ENCODE measurements around the gene TMPRSS6.

GRCh38 chr22:37105990-37106389 is 3.5 kb downstream of the TMPRSS6 start:
- TF ChIP-seq CTCF (conservative IDR thresholded peaks at IDR 0.05 in 1 of 2, IDR thresholded peaks at IDR 0.05 in 1 of 2; ENCODE audit: extremely low read depth in 1 of 2, insufficient read depth in 1 of 2, low read depth in 1 of 2, low read length in 2 of 2) (no peak), EZH2 (IDR thresholded peaks at IDR 0.05; ENCODE audit: borderline replicate concordance, low read length) (no peak)

All from mammary epithelial cell (primary cell).